K562 (cell line): ENCODE data around the gene TBC1D5. TPM values are rescaled to one million over a fixed set of nuclear protein-coding genes. Genes with fewer than 3 reads are reported as not detected.
A peak's percentile ranks its signal among the peaks of the same experiment; 100 is the strongest.

Experiments used
- ARID2 ChIP-seq: fragments of 450-650 bp; IDR thresholded peaks from 2 replicates; pipeline ENCODE4 v1.6.1; 2017; ENCODE audit warnings: antibody characterized with exemption, mild to moderate bottlenecking
- CBX2 ChIP-seq: fragments of 200-600 bp; sonication (generic); IDR thresholded peaks from one replicate; pipeline ENCODE4 v1.6.1; 2012; ENCODE audit warnings: mild to moderate bottlenecking, low read length, inconsistent platforms; ENCODE audit not compliant: insufficient read depth, poor library complexity, severe bottlenecking
- CREM ChIP-seq: IDR thresholded peaks from 2 replicates; pipeline ENCODE4 v1.6.1; 2014; ENCODE audit warnings: antibody characterized with exemption, low read depth
- DIDO1 ChIP-seq: fragments of 450-650 bp; IDR thresholded peaks from 2 replicates; pipeline ENCODE4 v1.6.1; 2016; ENCODE audit warnings: low read depth, missing biosample characterization, missing genetic modification characterization
- ESRRA ChIP-seq: fragments of 450-650 bp; IDR thresholded peaks from 2 replicates; pipeline ENCODE4 v1.6.1; 2014; ENCODE audit warnings: low read depth, mild to moderate bottlenecking, moderate library complexity, borderline replicate concordance
- GATAD2B ChIP-seq: fragments of 450-650 bp; IDR thresholded peaks from 2 replicates; pipeline ENCODE4 v1.6.1; 2017; ENCODE audit warnings: mild to moderate bottlenecking, borderline replicate concordance
- HIVEP1 ChIP-seq: fragments of 250-450 bp; sonication (Bioruptor Pico); IDR thresholded peaks from 2 replicates; pipeline ENCODE4 v1.4.0; 2020; ENCODE audit warnings: mild to moderate bottlenecking
- ILF3 ChIP-seq: fragments of 450-650 bp; IDR thresholded peaks from 2 replicates; pipeline ENCODE4 v1.6.1; 2018; ENCODE audit warnings: antibody characterized with exemption, mild to moderate bottlenecking, moderate library complexity, borderline replicate concordance
- NCOA1 ChIP-seq: fragments of 450-650 bp; IDR thresholded peaks from 2 replicates; pipeline ENCODE4 v1.6.1; 2016; ENCODE audit warnings: low read depth
- SIN3B ChIP-seq: fragments of 450-650 bp; IDR thresholded peaks from 2 replicates; pipeline ENCODE4 v1.6.1; 2017; ENCODE audit warnings: low read depth, mild to moderate bottlenecking, moderate library complexity
- TCF3 ChIP-seq: sonication (generic); formaldehyde crosslinking; IDR thresholded peaks from 2 replicates; pipeline ENCODE4 v1.4.0; 2020; ENCODE audit warnings: mild to moderate bottlenecking, missing genetic modification reagents
- ZNF644 ChIP-seq: fragments of 200-800 bp; sonication (Bioruptor generic); IDR thresholded peaks from 2 replicates; pipeline ENCODE4 v1.6.1; 2016; ENCODE audit warnings: low read depth, missing genetic modification characterization, missing compliant biosample characterization
- ZNF75A ChIP-seq: fragments of 450-650 bp; formaldehyde crosslinking; IDR thresholded peaks from 2 replicates; pipeline ENCODE4 v1.4.0; 2020; ENCODE audit warnings: mild to moderate bottlenecking
- polyA plus RNA-seq, 8 experiments: library from polyadenylated mRNA; depleted of rRNA in 4 of 8; stranded (reverse) in 5 of 8; unstranded in 3 of 8; fragments of >200 nt; fragmentation: Nextera tagmentation in 2 of 8; fragmentation: Illumina TruSeq in 1 of 8; extraction: Ambion mirVana in 2 of 8; extraction: Trizol in 1 of 8; gene quantifications; 2 replicates each; pipeline versions ENCODE4 v1.2.1 to v1.2.3, GENCODE V29; 2011 to 2014; ENCODE audit warnings: inconsistent platforms in 1 of 8, missing spikeins in 1 of 8
- total RNA-seq, 7 experiments: library from RNA; depleted of rRNA in 6 of 7; stranded (reverse); fragments of >200 nt in 6 of 7; fragmentation: Illumina TruSeq in 2 of 7; extraction: Trizol in 2 of 7; gene quantifications; 2 replicates each; pipeline versions ENCODE4 v1.2.1 to v1.2.3, GENCODE V29; 2011 to 2021; ENCODE audit warnings: low replicate concordance in 1 of 7
- TF ChIP-seq, protein P1 (sequence below): IDR thresholded peaks from 2 replicates; pipeline ENCODE4 v1.6.1; 2012; ENCODE audit warnings: low read depth, low read length, improper control_type of control experiment, borderline replicate concordance
- TF ChIP-seq, protein P2 (sequence below), 2 experiments: fragments of 450-650 bp in 1 of 2; sonication (generic) in 1 of 2; formaldehyde crosslinking; conservative IDR thresholded peaks; 2 replicates each; pipeline versions ENCODE4 v1.4.0 to v1.8.1; 2020 to 2022; ENCODE audit warnings: mild to moderate bottlenecking in 1 of 2, missing genetic modification reagents in 1 of 2
- TF ChIP-seq, protein P3 (sequence below), 2 experiments: IDR thresholded peaks; 2 replicates each; pipeline ENCODE4 v1.6.1; 2012; ENCODE audit warnings: improper control_type of control experiment in 2 of 2, low read depth in 2 of 2, low read length in 2 of 2, borderline replicate concordance in 1 of 2
- TF ChIP-seq, protein P4 (sequence below): fragments of 450-650 bp; IDR thresholded peaks from 2 replicates; pipeline ENCODE4 v1.6.1; 2016; ENCODE audit warnings: mild to moderate bottlenecking

The TBC1D5 gene
- total and polyA plus RNA-seq, 9 of the 15 experiments (the other 6 are each of a cell fraction or from before 2014, with no cell fraction given) = 2.9 to 38.1 (median 25.6) TPM

DNA sequence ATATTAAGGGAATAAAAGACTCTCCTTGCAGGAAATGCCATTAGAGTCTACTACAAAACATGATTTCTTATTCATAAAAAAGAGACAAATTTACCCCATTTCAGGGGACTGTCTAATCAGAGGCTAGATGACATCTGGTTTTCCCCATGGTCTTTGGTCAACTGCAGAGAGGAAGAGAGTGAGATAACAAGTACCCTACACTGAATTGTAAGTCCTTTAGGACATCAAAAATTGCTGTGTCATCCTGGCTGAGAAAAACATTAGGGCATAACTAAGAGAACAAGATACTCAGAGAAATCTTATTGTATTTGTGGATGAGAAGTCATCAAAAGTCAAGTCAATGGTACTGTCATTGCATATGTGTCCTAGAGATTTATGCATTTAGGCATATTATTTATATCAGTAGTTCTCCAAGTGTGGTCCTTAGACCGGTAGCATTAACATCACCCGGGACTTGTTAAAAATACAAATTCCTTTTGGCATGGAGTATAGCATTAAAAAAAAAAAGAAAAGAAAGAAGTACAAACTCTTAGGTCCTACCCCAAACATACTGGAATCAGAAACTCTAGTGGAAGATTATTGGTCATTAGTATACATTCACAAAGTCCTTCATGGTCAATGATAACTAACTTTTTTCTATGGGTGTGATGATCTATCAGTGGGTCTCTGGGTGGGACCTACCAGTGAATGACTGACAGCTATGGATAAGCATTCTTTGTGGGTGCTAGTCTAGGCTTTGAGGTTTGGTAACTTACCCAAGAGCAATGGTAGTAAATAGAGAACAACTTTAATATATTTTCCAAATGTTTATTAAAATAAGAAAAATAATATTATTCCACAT lies 29.0 kb upstream of the TBC1D5 start (continued):
- TF ChIP-seq, protein P1, sequence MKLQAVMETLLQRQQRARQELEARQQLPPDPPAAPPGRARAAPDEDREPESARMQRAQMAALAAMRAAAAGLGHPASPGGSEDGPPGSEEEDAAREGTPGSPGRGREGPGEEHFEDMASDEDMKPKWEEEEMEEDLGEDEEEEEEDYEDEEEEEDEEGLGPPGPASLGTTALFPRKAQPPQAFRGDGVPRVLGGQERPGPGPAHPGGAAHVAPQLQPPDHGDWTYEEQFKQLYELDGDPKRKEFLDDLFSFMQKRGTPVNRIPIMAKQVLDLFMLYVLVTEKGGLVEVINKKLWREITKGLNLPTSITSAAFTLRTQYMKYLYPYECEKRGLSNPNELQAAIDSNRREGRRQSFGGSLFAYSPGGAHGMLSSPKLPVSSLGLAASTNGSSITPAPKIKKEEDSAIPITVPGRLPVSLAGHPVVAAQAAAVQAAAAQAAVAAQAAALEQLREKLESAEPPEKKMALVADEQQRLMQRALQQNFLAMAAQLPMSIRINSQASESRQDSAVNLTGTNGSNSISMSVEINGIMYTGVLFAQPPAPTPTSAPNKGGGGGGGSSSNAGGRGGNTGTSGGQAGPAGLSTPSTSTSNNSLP = peak; percentile 71; the same call in 1 of the 2 replicates
- no peak for TF ChIP-seq DIDO1 (tag)
- peak; percentile 74 for TF ChIP-seq TCF3 (CRISPR knock-in tag)
- no peak for TF ChIP-seq SIN3B
- 0 out of 2 replicates have a peak, but pooled peaks have one; percentile 12 for TF ChIP-seq ILF3
- TF ChIP-seq CREM = no peak
- TF ChIP-seq, protein P2, sequence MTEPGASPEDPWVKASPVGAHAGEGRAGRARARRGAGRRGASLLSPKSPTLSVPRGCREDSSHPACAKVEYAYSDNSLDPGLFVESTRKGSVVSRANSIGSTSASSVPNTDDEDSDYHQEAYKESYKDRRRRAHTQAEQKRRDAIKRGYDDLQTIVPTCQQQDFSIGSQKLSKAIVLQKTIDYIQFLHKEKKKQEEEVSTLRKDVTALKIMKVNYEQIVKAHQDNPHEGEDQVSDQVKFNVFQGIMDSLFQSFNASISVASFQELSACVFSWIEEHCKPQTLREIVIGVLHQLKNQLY (CRISPR knock-in tag; conservative IDR thresholded peaks at IDR 0.05) = no peak
- TF ChIP-seq ARID2 = 0 out of 2 replicates have a peak, but pooled peaks have one; percentile 6
- TF ChIP-seq ZNF644 (tag) = peak; percentile 60; the same call in 1 of the 2 replicates
- TF ChIP-seq ZNF75A (CRISPR knock-in tag) = no peak
- TF ChIP-seq NCOA1 = peak; percentile 62; the same call in 1 of the 2 replicates
- no peak for TF ChIP-seq HIVEP1
- TF ChIP-seq, protein P3, sequence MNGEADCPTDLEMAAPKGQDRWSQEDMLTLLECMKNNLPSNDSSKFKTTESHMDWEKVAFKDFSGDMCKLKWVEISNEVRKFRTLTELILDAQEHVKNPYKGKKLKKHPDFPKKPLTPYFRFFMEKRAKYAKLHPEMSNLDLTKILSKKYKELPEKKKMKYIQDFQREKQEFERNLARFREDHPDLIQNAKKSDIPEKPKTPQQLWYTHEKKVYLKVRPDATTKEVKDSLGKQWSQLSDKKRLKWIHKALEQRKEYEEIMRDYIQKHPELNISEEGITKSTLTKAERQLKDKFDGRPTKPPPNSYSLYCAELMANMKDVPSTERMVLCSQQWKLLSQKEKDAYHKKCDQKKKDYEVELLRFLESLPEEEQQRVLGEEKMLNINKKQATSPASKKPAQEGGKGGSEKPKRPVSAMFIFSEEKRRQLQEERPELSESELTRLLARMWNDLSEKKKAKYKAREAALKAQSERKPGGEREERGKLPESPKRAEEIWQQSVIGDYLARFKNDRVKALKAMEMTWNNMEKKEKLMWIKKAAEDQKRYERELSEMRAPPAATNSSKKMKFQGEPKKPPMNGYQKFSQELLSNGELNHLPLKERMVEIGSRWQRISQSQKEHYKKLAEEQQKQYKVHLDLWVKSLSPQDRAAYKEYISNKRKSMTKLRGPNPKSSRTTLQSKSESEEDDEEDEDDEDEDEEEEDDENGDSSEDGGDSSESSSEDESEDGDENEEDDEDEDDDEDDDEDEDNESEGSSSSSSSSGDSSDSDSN (IDR thresholded peaks at IDR 0.05; ENCODE audit: borderline replicate concordance in 1 of 2, low read depth in 2 of 2, low read length in 2 of 2) = no peak
- TF ChIP-seq CBX2 = no peak
- no peak; the same call in 1 of the 2 replicates for TF ChIP-seq ESRRA
- TF ChIP-seq GATAD2B = peak; percentile 66; the same call in 1 of the 2 replicates
- TF ChIP-seq, protein P4, sequence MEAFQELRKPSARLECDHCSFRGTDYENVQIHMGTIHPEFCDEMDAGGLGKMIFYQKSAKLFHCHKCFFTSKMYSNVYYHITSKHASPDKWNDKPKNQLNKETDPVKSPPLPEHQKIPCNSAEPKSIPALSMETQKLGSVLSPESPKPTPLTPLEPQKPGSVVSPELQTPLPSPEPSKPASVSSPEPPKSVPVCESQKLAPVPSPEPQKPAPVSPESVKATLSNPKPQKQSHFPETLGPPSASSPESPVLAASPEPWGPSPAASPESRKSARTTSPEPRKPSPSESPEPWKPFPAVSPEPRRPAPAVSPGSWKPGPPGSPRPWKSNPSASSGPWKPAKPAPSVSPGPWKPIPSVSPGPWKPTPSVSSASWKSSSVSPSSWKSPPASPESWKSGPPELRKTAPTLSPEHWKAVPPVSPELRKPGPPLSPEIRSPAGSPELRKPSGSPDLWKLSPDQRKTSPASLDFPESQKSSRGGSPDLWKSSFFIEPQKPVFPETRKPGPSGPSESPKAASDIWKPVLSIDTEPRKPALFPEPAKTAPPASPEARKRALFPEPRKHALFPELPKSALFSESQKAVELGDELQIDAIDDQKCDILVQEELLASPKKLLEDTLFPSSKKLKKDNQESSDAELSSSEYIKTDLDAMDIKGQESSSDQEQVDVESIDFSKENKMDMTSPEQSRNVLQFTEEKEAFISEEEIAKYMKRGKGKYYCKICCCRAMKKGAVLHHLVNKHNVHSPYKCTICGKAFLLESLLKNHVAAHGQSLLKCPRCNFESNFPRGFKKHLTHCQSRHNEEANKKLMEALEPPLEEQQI = peak; percentile 88; the same call in 1 of the 2 replicates
